NCI-H2227 (cell line): ENCODE measurements around the gene BLOC1S4.
"Not testable (repeated sequence)": the region's sequence is repeated elsewhere in the genome, so short reads cannot be mapped to it uniquely, and the experiment has no call there.

Experiments used
- DNase-seq: peaks from one replicate; lab custom pipeline; 2025; ENCODE audit not compliant: unreplicated experiment; lab: John Stamatoyannopoulos, UW

The BLOC1S4 gene

GRCh38 chr4:6716018-6716911 lies at the start of gene BLOC1S4:
Gene BLOC1S4, plus strand, starts transcription at chr4:6716174. Its CDS starts 36 bp downstream, at chr4:6716210.
- peak; percentile 95 for DNase-seq

- no peak for DNase-seq
These were observed 47.6 kb upstream of the BLOC1S4 start for GRCh38 chr4:6668391-6668790.

- no peak for DNase-seq
These were observed 44.3 kb upstream of the BLOC1S4 start for GRCh38 chr4:6671648-6672047.

GRCh38 chr4:6672131-6672530 lies 43.8 kb upstream of the BLOC1S4 start:
- DNase-seq = no peak

- not testable (repeated sequence) for DNase-seq
These were observed 43.3 kb upstream of the BLOC1S4 start for GRCh38 chr4:6672541-6673190.

GRCh38 chr4:6673191-6673659 lies 42.7 kb upstream of the BLOC1S4 start:
- DNase-seq = peak; percentile 42

- peak; percentile 95 for DNase-seq
These were observed 42.1 kb upstream of the BLOC1S4 start for GRCh38 chr4:6673660-6674499.

GRCh38 chr4:6674500-6675149 lies 41.3 kb upstream of the BLOC1S4 start:
- peak; percentile 46 for DNase-seq

GRCh38 chr4:6676722-6677558 lies 39.0 kb upstream of the BLOC1S4 start:
- DNase-seq = no peak

- DNase-seq = no peak
These were observed 35.5 kb upstream of the BLOC1S4 start for GRCh38 chr4:6680372-6681034.

- DNase-seq = no peak
These were observed 34.8 kb upstream of the BLOC1S4 start for GRCh38 chr4:6681191-6681590.

GRCh38 chr4:6682862-6683590 lies 32.9 kb upstream of the BLOC1S4 start:
- no peak for DNase-seq

GRCh38 chr4:6684656-6685055 lies 31.3 kb upstream of the BLOC1S4 start:
- DNase-seq = no peak

- no peak for DNase-seq
These were observed 29.7 kb upstream of the BLOC1S4 start for GRCh38 chr4:6686104-6686787.

GRCh38 chr4:6687947-6688878 lies 27.8 kb upstream of the BLOC1S4 start:
- DNase-seq = no peak

GRCh38 chr4:6688879-6689505 lies 27.0 kb upstream of the BLOC1S4 start:
- DNase-seq = no peak
